Heart right ventricle (tissue), 16 donors: ENCODE results near the gene DCAF12L2. TPM values are rescaled to one million over a fixed set of nuclear protein-coding genes. Genes with fewer than 3 reads are reported as not detected.
A peak's percentile ranks its signal among the peaks of the same experiment; 100 is the strongest.

ENCODE experiments used
- ATAC-seq, 8 donors: fragments of 200-7000 bp; cut with Tn5 transposase; one replicate each; pipeline ENCODE4 v1.9.1; 2020; ENCODE audit warnings: mild to moderate bottlenecking in 8 of 8, moderate library complexity in 8 of 8, moderate number of reproducible peaks in 1 of 8
- DNase-seq, 2 donors: peaks; one replicate each; pipeline ENCODE4 v3.0.0-alpha.2; 2020
- H3K27ac ChIP-seq, 10 donors: fragments of 200-600 bp; sonication (generic) in 2 of 10; one replicate each; pipeline versions ENCODE4 v1.5.0 to v1.8.0; 2020 to 2022; ENCODE audit warnings: mild to moderate bottlenecking in 3 of 10
- H3K27me3 ChIP-seq, 7 donors: fragments of 200-600 bp; one replicate each; pipeline ENCODE4 v1.8.0; 2021 to 2022; ENCODE audit warnings: mild to moderate bottlenecking in 2 of 7
- H3K36me3 ChIP-seq, 9 donors: fragments of 200-600 bp; sonication (generic) in 1 of 9; one replicate each; pipeline versions ENCODE4 v1.5.0 to v1.8.0; 2020 to 2022; ENCODE audit warnings: mild to moderate bottlenecking in 2 of 9
- H3K4me1 ChIP-seq, 9 donors: fragments of 200-600 bp; sonication (generic) in 1 of 9; one replicate each; pipeline versions ENCODE4 v1.5.0 to v1.8.0; 2020 to 2022; ENCODE audit warnings: mild to moderate bottlenecking in 4 of 9
- H3K4me3 ChIP-seq, 10 donors: fragments of 200-600 bp; sonication (generic) in 2 of 10; one replicate each; pipeline versions ENCODE4 v1.5.0 to v1.8.0; 2020 to 2022; ENCODE audit warnings: mild to moderate bottlenecking in 7 of 10, moderate library complexity in 2 of 10
- H3K9me3 ChIP-seq, 11 donors: fragments of 200-600 bp in 10 of 11; sonication (generic) in 2 of 11; one replicate each; pipeline versions ENCODE4 v1.5.0 to v1.8.0; 2013 to 2022; ENCODE audit warnings: mild to moderate bottlenecking in 2 of 11, control low read depth in 1 of 11, moderate library complexity in 1 of 11
- CTCF ChIP-seq, 9 donors: fragments of 200-600 bp; sonication (generic) in 2 of 9; IDR thresholded peaks; one replicate each; pipeline versions ENCODE4 v1.5.0 to v1.8.0; 2021 to 2022; ENCODE audit warnings: antibody characterized with exemption in 9 of 9, mild to moderate bottlenecking in 5 of 9, moderate library complexity in 1 of 9
- WGBS, 2 donors: extraction: QIAGEN DNeasy Blood & Tissue Kit; methylation state at CpG; one replicate each; pipeline ENCODE4 v1.1.7; 2013; ENCODE audit warnings: inconsistent platforms in 1 of 2; 5-methylcytosine and 5-hydroxymethylcytosine counted together
- intact Hi-C, 10 donors: fragments of 100-400 bp; cut with DNase I; formaldehyde crosslinking; loops; one replicate each; pipeline versions ENCODE4 v1.11.1 to v1.14.2; 2022
- polyA plus RNA-seq, 2 donors: library from polyadenylated mRNA; stranded (reverse); fragments of 200-250 nt; gene quantifications; one replicate each; pipeline ENCODE4 v1.2.3, GENCODE V29; 2013
- total RNA-seq, 10 donors: library from RNA; stranded (reverse); fragmentation: NEBNext Ultra II Directional in 3 of 10; extraction: Animal tissue kit (Norgen Biotek cat#: 25700) in 3 of 10; gene quantifications; one replicate each; pipeline versions ENCODE4 v1.2.1 to v1.2.4, GENCODE V29; 2021 to 2023
- donor health status: Arrhythmogenic right ventricular cardiomyopathy.
- donor health status: ischemic (EF 13 %, LVEDD 7.1; RV severe dilation, severe dysfunction).
- donor health status: healthy with polysubstance abuse.
- donor health status: DM: no; HTN: yes; CAD: no.
- donor health status: DM: no; HTN: no; CAD: no.
- donor health status: ischemic (EF 25% LVEDD 6.9; RV normal size, moderate dysfunction).
- donor health status: ischemic (EF 25% LVEDD 5.7; RV mildly dilated, moderate dysfunction).
- donor health status: healthy.
- donor health status: DM: yes; HTN: yes; CAD: no.
- donor health status: Ischemic cardiomyopathy.
- donor health status: ischemic (EF 35%, LVEDD 5.7; RV mildly dilated, moderate dysfunction).
- donor health status: nonischemic (EF 11% LVEDD 7.7; RV severe dilation, severe dysfunction).
- donor health status: DM: yes; HTN: yes; CAD: no.
- donor health status: PGD.
- donor health status: ischemic (EF 29% LVEDD 5.4; RV normal size, mild dysfunction).
- donor health status: nonischemic (EF 23%, LVEDD 6.1; RV moderate dilation, normal function).

DCAF12L2 gene
- total and polyA plus RNA-seq, 12 donors, result 0.07 to 0.10 (median 0.09) TPM; not detected in 7

DNA sequence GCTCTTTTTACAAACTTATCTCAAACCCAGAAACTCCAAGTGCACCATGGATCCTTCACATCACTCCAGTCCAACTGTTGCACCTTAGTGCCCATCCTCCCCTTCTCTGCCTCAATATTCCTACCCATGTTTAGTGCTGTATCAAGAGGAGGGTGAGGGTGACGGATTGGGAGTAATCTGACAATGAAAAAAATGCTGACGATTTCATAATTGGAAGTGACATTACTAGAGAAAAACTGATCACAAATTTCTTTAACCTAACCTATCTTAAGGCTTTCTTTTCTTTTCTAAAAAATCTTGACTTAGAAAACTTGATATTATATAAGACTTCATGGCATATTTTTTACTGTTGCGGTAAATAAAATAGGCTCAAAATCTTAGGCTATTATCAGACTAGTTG, 1.5 kb upstream of the DCAF12L2 start:
- Histone ChIP-seq H3K27ac (no peak overlapping the region), H3K9me3 (no peaks in the 10 kb centered on the region), H3K36me3 (no peaks in the 10 kb centered on the region), H3K4me3 (no peak overlapping the region), H3K27me3 (peaks cover 0 to 2% (median 0%) of the 10 kb centered on the region in 7 donors), H3K4me1 (no peaks in the 10 kb centered on the region)
- TF ChIP-seq CTCF (IDR thresholded peaks at IDR 0.05), result no peak
- 88 to 90% methylated on average over 3 of the region's 3 CpGs for WGBS, 2 donors
- intact Hi-C loops, result no loop called here
- DNase-seq, result no peak
- no peak for ATAC-seq

- H3K4me3 ChIP-seq, result peak overlapping the region in 4 of 10 donors; percentile 17 to 42 (median 33)
- no peak overlapping the region for H3K27ac ChIP-seq
- no peaks in the 10 kb centered on the region for H3K4me1 ChIP-seq
- no peaks in the 10 kb centered on the region for H3K9me3 ChIP-seq
- ATAC-seq, result no peak
- no peaks in the 10 kb centered on the region for H3K36me3 ChIP-seq
- 60 to 84% methylated on average over 5 to 24 of the region's 24 CpGs for WGBS, 2 donors
- intact Hi-C loops, result no loop called here
- H3K27me3 ChIP-seq, result peaks cover 0 to 2% (median 0%) of the 10 kb centered on the region in 7 donors
- no peak for DNase-seq
- no peak for TF ChIP-seq CTCF (IDR thresholded peaks at IDR 0.05)
These were observed 728 bp downstream of the DCAF12L2 start for GRCh38 chrX:126165401-126165720.

GRCh38 chrX:126164689-126165400, 1.2 kb downstream of the DCAF12L2 start:
- intact Hi-C loops, result no loop called here
- TF ChIP-seq CTCF (IDR thresholded peaks at IDR 0.05), result no peak
- 96% methylated on average over 35 to 37 of the region's 37 CpGs for WGBS, 2 donors
- Histone ChIP-seq H3K27me3 (peaks cover 0 to 2% (median 0%) of the 10 kb centered on the region in 7 donors), H3K9me3 (no peaks in the 10 kb centered on the region), H3K4me1 (no peaks in the 10 kb centered on the region), H3K36me3 (no peaks in the 10 kb centered on the region), H3K4me3 (no peak overlapping the region), H3K27ac (no peak overlapping the region)
- DNase-seq (no peak), ATAC-seq (no peak)

- Histone ChIP-seq H3K27me3 (peaks cover 0 to 2% (median 0%) of the 10 kb centered on the region in 7 donors), H3K4me1 (no peaks in the 10 kb centered on the region), H3K4me3 (no peak overlapping the region), H3K36me3 (no peaks in the 10 kb centered on the region), H3K27ac (no peak overlapping the region), H3K9me3 (no peaks in the 10 kb centered on the region)
- no peak for TF ChIP-seq CTCF (IDR thresholded peaks at IDR 0.05)
- DNase-seq (no peak), ATAC-seq (no peak)
- 88 to 89% methylated on average over 9 of the region's 9 CpGs for WGBS, 2 donors
- intact Hi-C loops, result no loop called here
These were observed 1.9 kb downstream of the DCAF12L2 start for GRCh38 chrX:126164226-126164625.
